ENCODE data around the gene PURA. TPM values are rescaled to one million over a fixed set of nuclear protein-coding genes. Genes with fewer than 3 reads are reported as not detected.

The PURA gene
- total RNA-seq, 1 experiment from 2014 or later: 3.6 TPM

- Histone ChIP-seq H2AFZ (ENCODE audit: low read length) (no peak overlapping the region), H2AK5ac (ENCODE audit: insufficient read length, low read length) (no peak overlapping the region), H3K27ac (ENCODE audit: insufficient read length, low read depth, low read length) (no peak overlapping the region), H3K18ac (ENCODE audit: insufficient read length, low read depth, low read length) (no peak overlapping the region), H3K23ac (ENCODE audit: insufficient read length, low read depth, low read length) (no peak overlapping the region), H3K4me2 (ENCODE audit: insufficient read depth, insufficient read length, low read length) (no peak overlapping the region), H2BK15ac (ENCODE audit: low read depth, low read length) (no peak overlapping the region), H4K5ac (ENCODE audit: insufficient read length, low read depth, low read length) (no peak overlapping the region), H3T11ph (ENCODE audit: low read length) (no peak overlapping the region), H3K9me3 (ENCODE audit: control insufficient read depth, low read depth, low read length) (no peaks in the 10 kb centered on the region), H4K91ac (ENCODE audit: insufficient read length, low read depth, low read length) (no peak overlapping the region), H3K23me2 (ENCODE audit: insufficient read length, low read depth, low read length, poor library complexity, severe bottlenecking) (peaks cover 17% of the 10 kb centered on the region), H2BK12ac (ENCODE audit: insufficient read length, low read depth, low read length) (no peak overlapping the region), H2BK5ac (ENCODE audit: insufficient read length, low read length) (no peak overlapping the region), H3K56ac (ENCODE audit: insufficient read length, low read depth, low read length) (no peak overlapping the region), H3K79me2 (ENCODE audit: insufficient read depth, low read length) (no peaks in the 10 kb centered on the region), H2BK120ac (ENCODE audit: low read depth, low read length, poor library complexity, severe bottlenecking) (no peak overlapping the region), H3K79me1 (ENCODE audit: insufficient read depth, low read depth, low read length, poor library complexity, severe bottlenecking) (no peaks in the 10 kb centered on the region), H3K14ac (ENCODE audit: insufficient read depth, low read length) (no peak overlapping the region), H3K27me3 (ENCODE audit: insufficient read depth, low read length) (peaks cover 21% of the 10 kb centered on the region; the same call in 1 of the 2 replicates), H3K4me1 (ENCODE audit: insufficient read depth, low read length) (no peaks in the 10 kb centered on the region), H2BK20ac (ENCODE audit: low read depth, low read length, poor library complexity, severe bottlenecking) (no peak overlapping the region), H3K9ac (ENCODE audit: extremely low read depth, insufficient read length, low read length) (no peak overlapping the region), H3K4ac (ENCODE audit: low read depth, low read length) (no peak overlapping the region), H4K20me1 (ENCODE audit: control insufficient read depth, insufficient read depth, insufficient read length) (no peaks in the 10 kb centered on the region), H4K8ac (replicated peaks; ENCODE audit: insufficient read length, low read depth, low read length) (no peak overlapping the region)
- no peak for DNase-seq
- no peak for TF ChIP-seq CTCF (conservative IDR thresholded peaks at IDR 0.05)
- WGBS (ENCODE audit: extremely low coverage, insufficient read length, low lambda C conversion rate): no CpG with 5 or more reads among the region's 1 CpG
- peaks cover 80% of the 10 kb centered on the region for H3K27me3 Mint-ChIP-seq (ENCODE audit: low read depth)
- no peaks in the 10 kb centered on the region; a peak in 1 of 5 replicates for H3K9me3 Mint-ChIP-seq
- H3K4me3 Mint-ChIP-seq: no peak overlapping the region
- peaks cover 17 to 18% of the 10 kb centered on the region in 2 experiments for H3K4me1 Mint-ChIP-seq
- H3K27ac Mint-ChIP-seq: no peak overlapping the region
- H3K36me3 Mint-ChIP-seq (ENCODE audit: insufficient read depth in 1 of 3, low read depth in 3 of 3): no peaks in the 10 kb centered on the region
Measured at GRCh38 chr5:140104100-140104499, 9.8 kb upstream of the PURA start.
